GM23338 (cell line): Measurements from ENCODE around the gene NOTO. TPM values are rescaled to one million over a fixed set of nuclear protein-coding genes. Genes with fewer than 3 reads are reported as not detected.

Source experiments
- ATAC-seq: fragments of 200-7000 bp; cut with Tn5 transposase; 3 replicates; pipeline ENCODE4 v1.9.1; 2020
- DNase-seq: peaks from one replicate; pipeline ENCODE4 v3.0.0-alpha.2; 2015; ENCODE audit warnings: low spot score
- H2AFZ ChIP-seq: fragments of 200-600 bp; sonication (generic); 2 replicates; pipeline ENCODE4 v1.8.0; 2016; ENCODE audit warnings: antibody characterized with exemption, mild to moderate bottlenecking, moderate library complexity
- H3F3A ChIP-seq: fragments of 200-600 bp; sonication (generic); replicated peaks from 2 replicates; pipeline ENCODE4 v1.8.0; 2017; ENCODE audit warnings: antibody characterized with exemption, mixed run types, low read depth
- H3K27ac ChIP-seq: fragments of 200-600 bp; sonication (generic); 2 replicates; pipeline ENCODE4 v1.6.1; 2016; ENCODE audit warnings: low read depth
- H3K27me3 ChIP-seq: fragments of 200-600 bp; sonication (generic); 2 replicates; pipeline ENCODE4 v1.8.0; 2016; ENCODE audit warnings: mild to moderate bottlenecking, mixed run types, moderate library complexity; ENCODE audit not compliant: insufficient read depth
- H3K36me3 ChIP-seq: fragments of 200-600 bp; sonication (generic); 2 replicates; pipeline ENCODE4 v1.8.0; 2016; ENCODE audit warnings: mild to moderate bottlenecking; ENCODE audit not compliant: insufficient read depth
- H3K4me1 ChIP-seq: fragments of 200-600 bp; sonication (generic); 2 replicates; pipeline ENCODE4 v1.8.0; 2016; ENCODE audit warnings: mild to moderate bottlenecking, moderate library complexity; ENCODE audit not compliant: insufficient read depth
- H3K4me2 ChIP-seq: fragments of 200-600 bp; sonication (generic); 2 replicates; pipeline ENCODE4 v1.7.1; 2017; ENCODE audit warnings: mixed run types
- H3K4me3 ChIP-seq: fragments of 200-600 bp; sonication (generic); 2 replicates; pipeline ENCODE4 v1.6.1; 2016; ENCODE audit warnings: mixed run types
- H3K79me2 ChIP-seq: fragments of 200-600 bp; sonication (generic); replicated peaks from 2 replicates; pipeline ENCODE4 v1.8.0; 2017; ENCODE audit warnings: mild to moderate bottlenecking; ENCODE audit not compliant: insufficient read depth
- H3K9me2 ChIP-seq: fragments of 200-600 bp; sonication (generic); 2 replicates; pipeline ENCODE4 v1.8.0; 2017; ENCODE audit not compliant: insufficient read depth
- H4K20me1 ChIP-seq: fragments of 200-600 bp; sonication (generic); replicated peaks from 2 replicates; pipeline ENCODE4 v1.8.0; 2017; ENCODE audit warnings: mild to moderate bottlenecking; ENCODE audit not compliant: insufficient read depth
- H3K27ac Mint-ChIP-seq: 2 replicates; pipeline ENCODE4 v1.8.0; 2020; ENCODE audit warnings: inconsistent platforms, mild to moderate bottlenecking, moderate library complexity, mixed read lengths
- H3K27me3 Mint-ChIP-seq: 3 replicates; pipeline ENCODE4 v1.8.0; 2022; ENCODE audit warnings: low read depth, mild to moderate bottlenecking, moderate library complexity, mixed read lengths, inconsistent platforms; ENCODE audit not compliant: insufficient read depth, poor library complexity
- H3K36me3 Mint-ChIP-seq: 3 replicates; pipeline ENCODE4 v1.8.0; 2021; ENCODE audit warnings: low read depth, mild to moderate bottlenecking, inconsistent platforms, moderate library complexity, mixed read lengths
- H3K4me1 Mint-ChIP-seq: 3 replicates; pipeline ENCODE4 v1.8.0; 2020; ENCODE audit warnings: mild to moderate bottlenecking, inconsistent platforms, mixed read lengths
- H3K4me3 Mint-ChIP-seq: 3 replicates; pipeline ENCODE4 v1.8.0; 2021; ENCODE audit warnings: moderate library complexity, mild to moderate bottlenecking, inconsistent platforms, mixed read lengths
- H3K9me3 Mint-ChIP-seq: 3 replicates; pipeline ENCODE4 v1.8.0; 2020; ENCODE audit warnings: moderate library complexity, mild to moderate bottlenecking, inconsistent platforms, mixed read lengths
- CREB1 ChIP-seq: fragments of 250-450 bp; sonication (Bioruptor Pico); IDR thresholded peaks from 2 replicates; pipeline ENCODE4 v1.5.0; 2020; ENCODE audit warnings: low read depth, mild to moderate bottlenecking, moderate library complexity
- CTCF ChIP-seq, 2 experiments: fragments of 200-600 bp in 1 of 2; sonication (generic) in 1 of 2; conservative IDR thresholded peaks; 2 replicates each; pipeline versions ENCODE4 v1.5.1 to v1.6.1; 2016 to 2017; ENCODE audit warnings: antibody characterized with exemption in 2 of 2, low read depth in 2 of 2, mild to moderate bottlenecking in 2 of 2, moderate library complexity in 1 of 2
- ETS1 ChIP-seq: IDR thresholded peaks from 2 replicates; pipeline ENCODE4 v1.6.1; 2016; ENCODE audit warnings: antibody characterized with exemption
- EZH2 ChIP-seq: fragments of 200-600 bp; sonication (generic); IDR thresholded peaks from one replicate; pipeline ENCODE4 v1.8.0; 2017; ENCODE audit warnings: antibody characterized with exemption, mild to moderate bottlenecking, low read depth; ENCODE audit not compliant: unreplicated experiment
- EZH2phosphoT487 ChIP-seq: fragments of 200-600 bp; sonication (generic); IDR thresholded peaks from one replicate; pipeline ENCODE4 v1.8.1; 2018; ENCODE audit warnings: antibody characterized with exemption; ENCODE audit not compliant: unreplicated experiment
- JUNB ChIP-seq: IDR thresholded peaks from one replicate; pipeline ENCODE4 v1.6.1; 2016; ENCODE audit warnings: antibody characterized with exemption; ENCODE audit not compliant: unreplicated experiment
- NANOG ChIP-seq: IDR thresholded peaks from 2 replicates; pipeline ENCODE4 v1.6.1; 2016; ENCODE audit warnings: antibody characterized with exemption, borderline replicate concordance
- POLR2AphosphoS5 ChIP-seq: IDR thresholded peaks from 2 replicates; pipeline ENCODE4 v1.6.1; 2016; ENCODE audit warnings: antibody characterized with exemption, low read depth
- STAT1 ChIP-seq: IDR thresholded peaks from one replicate; pipeline ENCODE4 v1.6.1; 2016; ENCODE audit warnings: antibody characterized with exemption; ENCODE audit not compliant: unreplicated experiment
- ZNF114 ChIP-seq: fragments of 250-450 bp; sonication (Bioruptor Pico); IDR thresholded peaks from 2 replicates; pipeline ENCODE4 v1.5.0; 2020; ENCODE audit warnings: mild to moderate bottlenecking, moderate library complexity
- ZNF331 ChIP-seq: fragments of 250-450 bp; sonication (Bioruptor Pico); IDR thresholded peaks from 2 replicates; pipeline ENCODE4 v1.5.0; 2020; ENCODE audit warnings: low read depth, mild to moderate bottlenecking, moderate library complexity
- polyA plus RNA-seq: library from polyadenylated mRNA; unstranded; fragments of >200 nt; fragmentation: Nextera tagmentation; extraction: Ambion mirVana; gene quantifications from 2 replicates; pipeline ENCODE4 v1.2.1, GENCODE V29; 2016
- total RNA-seq: library from RNA; depleted of rRNA; stranded (reverse); fragments of >200 nt; shearing (Covaris generic); gene quantifications from 2 replicates; pipeline ENCODE4 v1.2.3, GENCODE V29; 2014
- TF ChIP-seq, protein P1 (sequence below): IDR thresholded peaks from one replicate; pipeline ENCODE4 v1.6.1; 2018; ENCODE audit warnings: antibody characterized with exemption; ENCODE audit not compliant: unreplicated experiment
- TF ChIP-seq, protein P2 (sequence below): fragments of 250-450 bp; sonication (Bioruptor Pico); IDR thresholded peaks from 2 replicates; pipeline ENCODE4 v1.5.0; 2020; ENCODE audit warnings: mild to moderate bottlenecking, moderate library complexity

NOTO gene
- total and polyA plus RNA-seq, 2 experiments from 2014 or later, result 0.06 to 0.73 TPM

GRCh38 chr2:73233932-73234832 is 31.8 kb downstream of the NOTO start, which contains the start of gene CCT7:
TSS of gene CCT7 (plus strand) at chr2:73234308. CDS start at chr2:73234379, 71 bp downstream.
- Mint-ChIP-seq H3K36me3 (peaks cover 30% of the 10 kb centered on the region), H3K27ac (peak within 1 kb of the TSS; percentile 97), H3K4me1 (peaks cover 33% of the 10 kb centered on the region), H3K4me3 (peak within 1 kb of the TSS; percentile 100), H3K9me3 (no peaks in the 10 kb centered on the region), H3K27me3 (peaks cover 20% of the 10 kb centered on the region)
- Histone ChIP-seq H2AFZ (peak within 1 kb of the TSS; percentile 99), H3K27me3 (no peaks in the 10 kb centered on the region), H4K20me1 (peaks cover 36% of the 10 kb centered on the region), H3K27ac (peak within 1 kb of the TSS; percentile 93), H3K4me2 (peak within 1 kb of the TSS; percentile 91), H3K79me2 (peaks cover 51% of the 10 kb centered on the region), H3K36me3 (no peaks in the 10 kb centered on the region), H3K4me1 (peaks cover 29% of the 10 kb centered on the region), H3K4me3 (peak within 1 kb of the TSS; percentile 99), H3K9me2 (no peaks in the 10 kb centered on the region), H3F3A (peaks cover 7% of the 10 kb centered on the region; the same call in 1 of the 2 replicates)
- TF ChIP-seq EZH2phosphoT487 (no peak), EZH2 (no peak), ZNF114 (no peak), ZNF331 (CRISPR knock-in tag) (no peak), STAT1 (no peak), JUNB (no peak), POLR2AphosphoS5 (peak; percentile 96), CREB1 (CRISPR knock-in tag) (peak; percentile 56; the same call in 1 of the 2 replicates), CTCF (conservative IDR thresholded peaks at IDR 0.05; ENCODE audit: low read depth in 2 of 2) (no peak), NANOG (no peak), ETS1 (peak; percentile 89)
- TF ChIP-seq, protein P1, sequence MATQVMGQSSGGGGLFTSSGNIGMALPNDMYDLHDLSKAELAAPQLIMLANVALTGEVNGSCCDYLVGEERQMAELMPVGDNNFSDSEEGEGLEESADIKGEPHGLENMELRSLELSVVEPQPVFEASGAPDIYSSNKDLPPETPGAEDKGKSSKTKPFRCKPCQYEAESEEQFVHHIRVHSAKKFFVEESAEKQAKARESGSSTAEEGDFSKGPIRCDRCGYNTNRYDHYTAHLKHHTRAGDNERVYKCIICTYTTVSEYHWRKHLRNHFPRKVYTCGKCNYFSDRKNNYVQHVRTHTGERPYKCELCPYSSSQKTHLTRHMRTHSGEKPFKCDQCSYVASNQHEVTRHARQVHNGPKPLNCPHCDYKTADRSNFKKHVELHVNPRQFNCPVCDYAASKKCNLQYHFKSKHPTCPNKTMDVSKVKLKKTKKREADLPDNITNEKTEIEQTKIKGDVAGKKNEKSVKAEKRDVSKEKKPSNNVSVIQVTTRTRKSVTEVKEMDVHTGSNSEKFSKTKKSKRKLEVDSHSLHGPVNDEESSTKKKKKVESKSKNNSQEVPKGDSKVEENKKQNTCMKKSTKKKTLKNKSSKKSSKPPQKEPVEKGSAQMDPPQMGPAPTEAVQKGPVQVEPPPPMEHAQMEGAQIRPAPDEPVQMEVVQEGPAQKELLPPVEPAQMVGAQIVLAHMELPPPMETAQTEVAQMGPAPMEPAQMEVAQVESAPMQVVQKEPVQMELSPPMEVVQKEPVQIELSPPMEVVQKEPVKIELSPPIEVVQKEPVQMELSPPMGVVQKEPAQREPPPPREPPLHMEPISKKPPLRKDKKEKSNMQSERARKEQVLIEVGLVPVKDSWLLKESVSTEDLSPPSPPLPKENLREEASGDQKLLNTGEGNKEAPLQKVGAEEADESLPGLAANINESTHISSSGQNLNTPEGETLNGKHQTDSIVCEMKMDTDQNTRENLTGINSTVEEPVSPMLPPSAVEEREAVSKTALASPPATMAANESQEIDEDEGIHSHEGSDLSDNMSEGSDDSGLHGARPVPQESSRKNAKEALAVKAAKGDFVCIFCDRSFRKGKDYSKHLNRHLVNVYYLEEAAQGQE, result no peak
- TF ChIP-seq, protein P2, sequence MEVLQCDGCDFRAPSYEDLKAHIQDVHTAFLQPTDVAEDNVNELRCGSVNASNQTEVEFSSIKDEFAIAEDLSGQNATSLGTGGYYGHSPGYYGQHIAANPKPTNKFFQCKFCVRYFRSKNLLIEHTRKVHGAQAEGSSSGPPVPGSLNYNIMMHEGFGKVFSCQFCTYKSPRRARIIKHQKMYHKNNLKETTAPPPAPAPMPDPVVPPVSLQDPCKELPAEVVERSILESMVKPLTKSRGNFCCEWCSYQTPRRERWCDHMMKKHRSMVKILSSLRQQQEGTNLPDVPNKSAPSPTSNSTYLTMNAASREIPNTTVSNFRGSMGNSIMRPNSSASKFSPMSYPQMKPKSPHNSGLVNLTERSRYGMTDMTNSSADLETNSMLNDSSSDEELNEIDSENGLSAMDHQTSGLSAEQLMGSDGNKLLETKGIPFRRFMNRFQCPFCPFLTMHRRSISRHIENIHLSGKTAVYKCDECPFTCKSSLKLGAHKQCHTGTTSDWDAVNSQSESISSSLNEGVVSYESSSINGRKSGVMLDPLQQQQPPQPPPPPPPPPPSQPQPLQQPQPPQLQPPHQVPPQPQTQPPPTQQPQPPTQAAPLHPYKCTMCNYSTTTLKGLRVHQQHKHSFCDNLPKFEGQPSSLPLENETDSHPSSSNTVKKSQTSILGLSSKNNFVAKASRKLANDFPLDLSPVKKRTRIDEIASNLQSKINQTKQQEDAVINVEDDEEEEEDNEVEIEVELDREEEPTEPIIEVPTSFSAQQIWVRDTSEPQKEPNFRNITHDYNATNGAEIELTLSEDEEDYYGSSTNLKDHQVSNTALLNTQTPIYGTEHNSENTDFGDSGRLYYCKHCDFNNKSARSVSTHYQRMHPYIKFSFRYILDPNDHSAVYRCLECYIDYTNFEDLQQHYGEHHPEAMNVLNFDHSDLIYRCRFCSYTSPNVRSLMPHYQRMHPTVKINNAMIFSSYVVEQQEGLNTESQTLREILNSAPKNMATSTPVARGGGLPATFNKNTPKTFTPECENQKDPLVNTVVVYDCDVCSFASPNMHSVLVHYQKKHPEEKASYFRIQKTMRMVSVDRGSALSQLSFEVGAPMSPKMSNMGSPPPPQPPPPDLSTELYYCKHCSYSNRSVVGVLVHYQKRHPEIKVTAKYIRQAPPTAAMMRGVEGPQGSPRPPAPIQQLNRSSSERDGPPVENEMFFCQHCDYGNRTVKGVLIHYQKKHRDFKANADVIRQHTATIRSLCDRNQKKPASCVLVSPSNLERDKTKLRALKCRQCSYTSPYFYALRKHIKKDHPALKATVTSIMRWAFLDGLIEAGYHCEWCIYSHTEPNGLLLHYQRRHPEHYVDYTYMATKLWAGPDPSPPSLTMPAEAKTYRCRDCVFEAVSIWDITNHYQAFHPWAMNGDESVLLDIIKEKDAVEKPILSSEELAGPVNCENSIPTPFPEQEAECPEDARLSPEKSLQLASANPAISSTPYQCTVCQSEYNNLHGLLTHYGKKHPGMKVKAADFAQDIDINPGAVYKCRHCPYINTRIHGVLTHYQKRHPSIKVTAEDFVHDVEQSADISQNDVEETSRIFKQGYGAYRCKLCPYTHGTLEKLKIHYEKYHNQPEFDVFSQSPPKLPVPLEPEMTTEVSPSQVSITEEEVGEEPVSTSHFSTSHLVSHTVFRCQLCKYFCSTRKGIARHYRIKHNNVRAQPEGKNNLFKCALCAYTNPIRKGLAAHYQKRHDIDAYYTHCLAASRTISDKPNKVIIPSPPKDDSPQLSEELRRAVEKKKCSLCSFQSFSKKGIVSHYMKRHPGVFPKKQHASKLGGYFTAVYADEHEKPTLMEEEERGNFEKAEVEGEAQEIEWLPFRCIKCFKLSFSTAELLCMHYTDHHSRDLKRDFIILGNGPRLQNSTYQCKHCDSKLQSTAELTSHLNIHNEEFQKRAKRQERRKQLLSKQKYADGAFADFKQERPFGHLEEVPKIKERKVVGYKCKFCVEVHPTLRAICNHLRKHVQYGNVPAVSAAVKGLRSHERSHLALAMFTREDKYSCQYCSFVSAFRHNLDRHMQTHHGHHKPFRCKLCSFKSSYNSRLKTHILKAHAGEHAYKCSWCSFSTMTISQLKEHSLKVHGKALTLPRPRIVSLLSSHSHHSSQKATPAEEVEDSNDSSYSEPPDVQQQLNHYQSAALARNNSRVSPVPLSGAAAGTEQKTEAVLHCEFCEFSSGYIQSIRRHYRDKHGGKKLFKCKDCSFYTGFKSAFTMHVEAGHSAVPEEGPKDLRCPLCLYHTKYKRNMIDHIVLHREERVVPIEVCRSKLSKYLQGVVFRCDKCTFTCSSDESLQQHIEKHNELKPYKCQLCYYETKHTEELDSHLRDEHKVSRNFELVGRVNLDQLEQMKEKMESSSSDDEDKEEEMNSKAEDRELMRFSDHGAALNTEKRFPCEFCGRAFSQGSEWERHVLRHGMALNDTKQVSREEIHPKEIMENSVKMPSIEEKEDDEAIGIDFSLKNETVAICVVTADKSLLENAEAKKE (CRISPR knock-in tag), result no peak
- ATAC-seq (peak; percentile 75), DNase-seq (peak; percentile 98)
